HCT116 (cell line): ENCODE measurements around the gene THSD7A. TPM values are rescaled to one million over a fixed set of nuclear protein-coding genes. Genes with fewer than 3 reads are reported as not detected.

ENCODE experiments used
- ATAC-seq: fragments of 200-7000 bp; cut with Tn5 transposase; 2 replicates; pipeline ENCODE4 v1.9.1; 2020; ENCODE audit warnings: mild to moderate bottlenecking, moderate library complexity
- BruUV-seq: library from RNA; stranded (reverse); fragments of 400-500 nt; replicated peaks from 2 replicates; lab custom pipeline; 2021; lab: Mats Ljungman, UMichigan
- CTCF ChIA-PET: fragments of 300-600 bp; sonication (Branson Sonifier 250); formaldehyde crosslinking; loops from one replicate; lab custom pipeline; 2021; ENCODE audit warnings: antibody characterized with exemption; lab: Charles Lee
- POLR2A ChIA-PET: fragments of 300-600, 350-600 bp; sonication (Branson Sonifier 250); formaldehyde crosslinking; loops from one replicate; lab custom pipeline; 2021; ENCODE audit warnings: antibody characterized with exemption; lab: Charles Lee
- RAD21 ChIA-PET, 2 experiments: fragments of 300-600 bp; sonication (Branson Sonifier 250); formaldehyde crosslinking; loops; one replicate each; lab custom pipeline; 2023; ENCODE audit warnings: low total read pairs in 2 of 2; ENCODE audit not compliant: uncharacterized antibody in 2 of 2, unreplicated experiment in 2 of 2, low non-redundant PET in 1 of 2; lab: Charles Lee
- DNase-seq: peaks from one replicate; pipeline ENCODE4 v3.0.0-alpha.2; 2010; ENCODE audit warnings: low read depth, low spot score
- H2AFZ ChIP-seq: fragments of 200-600 bp; shearing (Covaris generic), sonication (generic); 2 replicates; pipeline ENCODE4 v1.6.1; 2017; ENCODE audit warnings: low read depth, mixed run types, mixed read lengths, antibody characterized with exemption, low read length; ENCODE audit not compliant: poor library complexity, severe bottlenecking
- H3K27ac ChIP-seq: 2 replicates; pipeline ENCODE4 v1.5.1; 2012; ENCODE audit warnings: low read depth, low read length
- H3K27me3 ChIP-seq: fragments of 200-600 bp; sonication (generic); 2 replicates; pipeline ENCODE4 v1.6.1; 2016; ENCODE audit warnings: mixed run types, low read length, mixed read lengths; ENCODE audit not compliant: insufficient read depth
- H3K36me3 ChIP-seq, 2 experiments: fragments of 200-500 bp in 1 of 2; fragments of 200-600 bp in 1 of 2; sonication (Bioruptor generic) in 1 of 2; sonication (generic) in 1 of 2; 2 replicates each; pipeline versions ENCODE4 v1.5.1 to v1.6.1; 2014 to 2016; ENCODE audit warnings: low read length in 2 of 2, inconsistent platforms in 1 of 2, mixed read lengths in 1 of 2, mixed run types in 1 of 2; ENCODE audit not compliant: insufficient read depth in 2 of 2, control insufficient read depth in 1 of 2
- H3K4me1 ChIP-seq, 2 experiments: fragments of 200-600 bp in 1 of 2; sonication (generic) in 1 of 2; 2 replicates each; pipeline versions ENCODE4 v1.5.1 to v1.6.1; 2012 to 2017; ENCODE audit warnings: low read length in 2 of 2, inconsistent platforms in 1 of 2, mild to moderate bottlenecking in 1 of 2, mixed read lengths in 1 of 2, mixed run types in 1 of 2, moderate library complexity in 1 of 2; ENCODE audit not compliant: insufficient read depth in 2 of 2, control insufficient read depth in 1 of 2
- H3K4me2 ChIP-seq: fragments of 200-600 bp; sonication (generic); 2 replicates; pipeline ENCODE4 v1.6.1; 2017; ENCODE audit warnings: mixed run types, low read length, mixed read lengths
- H3K4me3 ChIP-seq, 2 experiments: fragments of 200-600 bp in 1 of 2; sonication (generic) in 1 of 2; replicated peaks in 1 of 2; 2 replicates each; pipeline ENCODE4 v1.5.1; 2011 to 2016; ENCODE audit warnings: low read length in 2 of 2, control low read depth in 1 of 2, low read depth in 1 of 2, mild to moderate bottlenecking in 1 of 2, mixed read lengths in 1 of 2, mixed run types in 1 of 2
- H3K79me2 ChIP-seq: fragments of 200-600 bp; sonication (generic); 2 replicates; pipeline ENCODE4 v1.6.1; 2017; ENCODE audit warnings: mild to moderate bottlenecking, mixed run types, low read length, moderate library complexity, mixed read lengths; ENCODE audit not compliant: insufficient read depth
- H3K9ac ChIP-seq: fragments of 200-600 bp; sonication (generic); 2 replicates; pipeline ENCODE4 v1.6.1; 2016; ENCODE audit warnings: low read length, mixed read lengths
- H3K9me2 ChIP-seq: fragments of 200-600 bp; sonication (generic), shearing (Covaris generic); 2 replicates; pipeline ENCODE4 v1.6.1; 2017; ENCODE audit warnings: mixed run types, mild to moderate bottlenecking, moderate library complexity; ENCODE audit not compliant: insufficient read depth
- H3K9me3 ChIP-seq, 2 experiments: fragments of 200-500 bp in 1 of 2; fragments of 200-600 bp in 1 of 2; sonication (Bioruptor generic) in 1 of 2; sonication (generic) in 1 of 2; 2 replicates each; pipeline ENCODE4 v1.6.1; 2014 to 2017; ENCODE audit warnings: low read length in 2 of 2, mixed read lengths in 2 of 2, inconsistent platforms in 1 of 2, low read depth in 1 of 2, mild to moderate bottlenecking in 1 of 2, mixed run types in 1 of 2, moderate library complexity in 1 of 2; ENCODE audit not compliant: control insufficient read depth in 1 of 2, insufficient read depth in 1 of 2
- H4K20me1 ChIP-seq: fragments of 200-600 bp; sonication (generic), shearing (Covaris generic); 2 replicates; pipeline ENCODE4 v1.6.1; 2017; ENCODE audit warnings: mixed run types, mild to moderate bottlenecking, moderate library complexity; ENCODE audit not compliant: insufficient read depth
- ATF3 ChIP-seq: IDR thresholded peaks from 2 replicates; pipeline ENCODE4 v1.6.1; 2012
- CBX3 ChIP-seq: IDR thresholded peaks from 2 replicates; pipeline ENCODE4 v1.6.1; 2012; ENCODE audit warnings: low read depth
- CEBPB ChIP-seq: IDR thresholded peaks from 2 replicates; pipeline ENCODE4 v1.6.1; 2012; ENCODE audit warnings: low read depth
- CTCF ChIP-seq, 3 experiments: fragments of 200-600 bp in 1 of 3; sonication (generic) in 1 of 3; IDR thresholded peaks in 2 of 3; conservative IDR thresholded peaks in 1 of 3; 2 replicates each; pipeline ENCODE4 v1.5.1; 2012 to 2017; ENCODE audit warnings: low read depth in 2 of 3, low read length in 2 of 3, antibody characterized with exemption in 1 of 3, borderline replicate concordance in 1 of 3, control low read depth in 1 of 3, mild to moderate bottlenecking in 1 of 3, mixed read lengths in 1 of 3, mixed run types in 1 of 3, moderate library complexity in 1 of 3; ENCODE audit not compliant: insufficient read depth in 1 of 3
- ELF1 ChIP-seq: IDR thresholded peaks from 2 replicates; pipeline ENCODE4 v1.6.1; 2012; ENCODE audit warnings: low read depth, borderline replicate concordance
- EZH2 ChIP-seq: fragments of 200-600 bp; sonication (generic); IDR thresholded peaks from 2 replicates; pipeline ENCODE4 v1.6.1; 2017; ENCODE audit warnings: antibody characterized with exemption, mixed run types
- EZH2phosphoT487 ChIP-seq: fragments of 200-600 bp; IDR thresholded peaks from 2 replicates; pipeline ENCODE4 v1.6.1; 2018; ENCODE audit warnings: antibody characterized with exemption, borderline replicate concordance
- JUND ChIP-seq: IDR thresholded peaks from 2 replicates; pipeline ENCODE4 v1.6.1; 2012
- MAX ChIP-seq: IDR thresholded peaks from 2 replicates; pipeline ENCODE4 v1.6.1; 2012
- POLR2A ChIP-seq: IDR thresholded peaks from 2 replicates; pipeline ENCODE4 v1.7.0; 2011; ENCODE audit warnings: borderline replicate concordance; ENCODE audit not compliant: insufficient read depth, insufficient read length; ENCODE audit errors: extremely low read depth
- POLR2AphosphoS5 ChIP-seq: IDR thresholded peaks from 2 replicates; pipeline ENCODE4 v1.6.1; 2011; ENCODE audit warnings: mild to moderate bottlenecking, low read depth, low read length, moderate library complexity
- RAD21 ChIP-seq: IDR thresholded peaks from 2 replicates; pipeline ENCODE4 v1.6.1; 2012; ENCODE audit warnings: low read depth, mild to moderate bottlenecking
- REST ChIP-seq: IDR thresholded peaks from 2 replicates; pipeline ENCODE4 v1.6.1; 2012; ENCODE audit warnings: low read depth
- SP1 ChIP-seq: IDR thresholded peaks from 2 replicates; pipeline ENCODE4 v1.6.1; 2012; ENCODE audit warnings: low read depth
- SRF ChIP-seq: IDR thresholded peaks from 2 replicates; pipeline ENCODE4 v1.6.1; 2012; ENCODE audit warnings: low read depth
- TCF7L2 ChIP-seq: IDR thresholded peaks from 2 replicates; pipeline ENCODE4 v1.7.0; 2011; ENCODE audit warnings: borderline replicate concordance, inconsistent platforms; ENCODE audit not compliant: insufficient read depth, insufficient read length; ENCODE audit errors: extremely low read depth
- YY1 ChIP-seq: IDR thresholded peaks from 2 replicates; pipeline ENCODE4 v1.6.1; 2011; ENCODE audit warnings: low read length, low read depth, moderate library complexity, mild to moderate bottlenecking; ENCODE audit not compliant: insufficient replicate concordance; ENCODE audit errors: extremely low read depth
- ZBTB33 ChIP-seq: IDR thresholded peaks from 2 replicates; pipeline ENCODE4 v1.6.1; 2011; ENCODE audit warnings: mild to moderate bottlenecking, low read length, moderate library complexity; ENCODE audit not compliant: insufficient replicate concordance; ENCODE audit errors: extremely low read depth
- ZFX ChIP-seq: fragments of 450-650 bp; IDR thresholded peaks from 2 replicates; pipeline ENCODE4 v1.6.1; 2017
- ZNF274 ChIP-seq: fragments of 200-500 bp; sonication (Bioruptor generic); IDR thresholded peaks from 2 replicates; pipeline ENCODE4 v1.6.1; 2014; ENCODE audit warnings: mild to moderate bottlenecking, low read depth, low read length, inconsistent platforms
- intact Hi-C: fragments of 100-400 bp; cut with micrococcal nuclease; formaldehyde crosslinking; loops from 2 replicates; pipeline ENCODE4 v1.10.0; 2022
- total RNA-seq: library from RNA; stranded (reverse); gene quantifications from one replicate; pipeline ENCODE4 v1.2.1, GENCODE V29; 2021; ENCODE audit not compliant: unreplicated experiment

Gene THSD7A
- total RNA-seq, 1 experiment from 2014 or later: 0.05 TPM

GRCh38 chr7:11810043-11810625 lies 21.9 kb downstream of the THSD7A start:
- no peaks in the 10 kb centered on the region for H3K9me3 ChIP-seq
- H3K9ac ChIP-seq: no peak overlapping the region
- H3K4me3 ChIP-seq: no peak overlapping the region
- CTCF ChIA-PET: interaction anchor here (1.3 kb wide), 1 partner anchor 648 kb away, joined by 3 read pairs; no protein-coding TSS in a partner anchor
- H3K36me3 ChIP-seq: no peaks in the 10 kb centered on the region
- DNase-seq (no peak), ATAC-seq (no peak)
- no TSS peak for BruUV-seq
- H3K27ac ChIP-seq: no peak overlapping the region
- POLR2A ChIA-PET: no interaction called here
- no peaks in the 10 kb centered on the region for H3K27me3 ChIP-seq
- no peak overlapping the region for H2AFZ ChIP-seq
- TF ChIP-seq CBX3: no peak
- TF ChIP-seq YY1: no peak
- TF ChIP-seq EZH2phosphoT487: no peak
- no peak for TF ChIP-seq ZFX
- TF ChIP-seq JUND: no peak
- no peak for TF ChIP-seq ATF3
- no peak for TF ChIP-seq ZNF274
- TF ChIP-seq CEBPB: no peak
- no peak for TF ChIP-seq POLR2A
- no peak for TF ChIP-seq SP1
- TF ChIP-seq CTCF (IDR thresholded peaks at IDR 0.05 in 2 of 3, conservative IDR thresholded peaks at IDR 0.05 in 1 of 3; ENCODE audit: borderline replicate concordance in 1 of 3, insufficient read depth in 1 of 3, low read depth in 2 of 3, low read length in 2 of 3): no peak
- TF ChIP-seq TCF7L2: no peak
- TF ChIP-seq SRF: no peak
- no peak for TF ChIP-seq REST
- TF ChIP-seq RAD21: no peak
- no peak for TF ChIP-seq EZH2
- no peak for TF ChIP-seq ELF1
- no peak for TF ChIP-seq ZBTB33
- TF ChIP-seq POLR2AphosphoS5: no peak
- TF ChIP-seq MAX: no peak
- no peaks in the 10 kb centered on the region for H3K9me2 ChIP-seq
- no peak overlapping the region for H3K4me2 ChIP-seq
- RAD21 ChIA-PET: no interaction called here
- H4K20me1 ChIP-seq: no peaks in the 10 kb centered on the region
- H3K4me1 ChIP-seq: no peaks in the 10 kb centered on the region
- intact Hi-C loops: no loop called here
- H3K79me2 ChIP-seq: no peaks in the 10 kb centered on the region
